ENCODE results near the gene TM9SF1. TPM values are rescaled to one million over a fixed set of nuclear protein-coding genes. Genes with fewer than 3 reads are reported as not detected.

The TM9SF1 gene
- total and polyA plus RNA-seq, 9 of the 15 experiments (the other 6 are each of a cell fraction or from before 2014, with no cell fraction given) = 5.3 to 20.3 (median 11.8) TPM

GRCh38 chr14:24240110-24240918, 45.1 kb upstream of the TM9SF1 start:
- no peak for DNase-seq (ENCODE audit: extremely low read depth in 1 of 4, low spot score in 3 of 4)
- Histone ChIP-seq H3K4me1 (replicated peaks in 1 of 2; ENCODE audit: control insufficient read depth in 2 of 2, insufficient read depth in 2 of 2, low read length in 2 of 2) (peaks cover 13 to 15% of the 10 kb centered on the region in 2 experiments; a peak in 4 of 5 replicates), H3K4me3 (no peak overlapping the region), H3K9ac (ENCODE audit: insufficient read depth in 1 of 2, low read depth in 2 of 2, low read length in 2 of 2) (peak overlapping the region in 1 of 2 experiments; percentile 58; a peak in 1 of 4 replicates), H3K9me1 (ENCODE audit: control insufficient read depth, insufficient read depth, low read length) (no peaks in the 10 kb centered on the region), H3K4me2 (ENCODE audit: insufficient read depth, low read length) (no peak overlapping the region), H3K27me3 (ENCODE audit: control insufficient read depth in 2 of 2, insufficient read depth in 2 of 2, low read length in 2 of 2) (no peaks in the 10 kb centered on the region), H2AFZ (ENCODE audit: low read depth, low read length) (no peak overlapping the region), H3K27ac (ENCODE audit: extremely low read depth, low read depth, low read length) (no peak overlapping the region), H4K20me1 (replicated peaks; ENCODE audit: control insufficient read depth, insufficient read depth, low read length) (no peaks in the 10 kb centered on the region; the same call in 1 of the 2 replicates), H3K36me3 (ENCODE audit: control insufficient read depth, insufficient read depth, low read length) (peaks cover 57% of the 10 kb centered on the region), H3K9me3 (replicated peaks; ENCODE audit: control insufficient read depth, insufficient read depth, low read depth, low read length) (no peaks in the 10 kb centered on the region), H3K79me2 (ENCODE audit: control insufficient read depth, insufficient read depth, low read length) (peaks cover 10% of the 10 kb centered on the region; the same call in 2 of the 3 replicates)
- TF ChIP-seq RBFOX2 (IDR thresholded peaks at IDR 0.05; ENCODE audit: low read depth, low read length) = 0 out of 2 replicates have a peak, but pooled peaks have one; percentile 25
- no peak for TF ChIP-seq ZNF121 (CRISPR knock-in tag; conservative IDR thresholded peaks at IDR 0.05)
- TF ChIP-seq SIX5 (IDR thresholded peaks at IDR 0.05; ENCODE audit: borderline replicate concordance in 1 of 2, insufficient read depth in 1 of 2, low read depth in 1 of 2, low read length in 2 of 2) = no peak
- no peak for TF ChIP-seq RFX7 (CRISPR knock-in tag; IDR thresholded peaks at IDR 0.05)
- no peak for TF ChIP-seq AFF1 (IDR thresholded peaks at IDR 0.05; ENCODE audit: low read depth in 1 of 2, partially characterized antibody in 2 of 2)
- TF ChIP-seq ARID2 (IDR thresholded peaks at IDR 0.05) = no peak
- no peak for TF ChIP-seq ZBTB12 (CRISPR knock-in tag; IDR thresholded peaks at IDR 0.05)
- no peak for FAIRE-seq
- intact Hi-C loops (cut with micrococcal nuclease) = no loop called here
- CTCF ChIA-PET (ENCODE audit: low intra/inter-chr PET ratio) = no interaction called here
- in situ Hi-C loops (cut with MboI) = loop anchor here (5.0 to 10.0 kb wide), 2 partner anchors 57 to 194 kb away; partner anchors contain the start of genes DHRS1 and NOP9
- no peak for ATAC-seq
- WGBS (ENCODE audit: insufficient coverage, low coverage, missing lambda C conversion rate) = 82% methylated on average over 9 of the region's 9 CpGs
- POLR2A ChIA-PET = interaction anchor here (1.1 kb wide), 1 partner anchor 59 kb away, joined by 4 read pairs; the partner anchor contains the start of genes DHRS1 and NOP9
- no TSS peak for BruUV-seq (replicated peaks)
